Keratinocyte (primary cell): ENCODE data around the gene TBCE. TPM values are rescaled to one million over a fixed set of nuclear protein-coding genes. Genes with fewer than 3 reads are reported as not detected.
"Not testable (repeated sequence)": the region's sequence is repeated elsewhere in the genome, so short reads cannot be mapped to it uniquely, and the experiment has no call there.

ENCODE experiments used
- DNase-seq: peaks from one replicate; pipeline ENCODE4 v3.0.0-alpha.2; 2011; ENCODE audit warnings: low read depth, missing footprints, low spot score
- FAIRE-seq: peaks from 2 replicates; lab custom pipeline; 2011; peaks lifted over from hg19 to GRCh38; lab: Jason Lieb, UNC
- H2AFZ ChIP-seq: 2 replicates; pipeline ENCODE4 v1.6.0; 2012; ENCODE audit warnings: low read length, control low read depth, inconsistent platforms; ENCODE audit not compliant: control insufficient read depth
- H3K27ac ChIP-seq: 2 replicates; pipeline ENCODE4 v1.5.1; 2011; ENCODE audit warnings: low read length; ENCODE audit not compliant: control insufficient read depth, insufficient read depth
- H3K27me3 ChIP-seq: 3 replicates; pipeline ENCODE4 v1.6.0; 2011; ENCODE audit warnings: low read length; ENCODE audit not compliant: control insufficient read depth, insufficient read depth; ENCODE audit errors: extremely low read depth
- H3K36me3 ChIP-seq, 2 experiments: 2 replicates in 1 of 2; 3 replicates in 1 of 2; pipeline ENCODE4 v1.5.1; 2011; ENCODE audit warnings: low read length in 2 of 2, mild to moderate bottlenecking in 1 of 2; ENCODE audit not compliant: control insufficient read depth in 2 of 2, insufficient read depth in 2 of 2; ENCODE audit errors: extremely low read depth in 1 of 2
- H3K4me1 ChIP-seq: 3 replicates; pipeline ENCODE4 v1.5.1; 2011; ENCODE audit warnings: low read length; ENCODE audit not compliant: control insufficient read depth, insufficient read depth; ENCODE audit errors: extremely low read depth
- H3K4me2 ChIP-seq: 3 replicates; pipeline ENCODE4 v1.6.0; 2011; ENCODE audit warnings: low read depth, low read length; ENCODE audit not compliant: control insufficient read depth, insufficient read depth; ENCODE audit errors: extremely low read depth
- H3K4me3 ChIP-seq, 3 experiments: fragments of 200-600 bp in 1 of 3; sonication (generic) in 1 of 3; 2 replicates in 2 of 3; 3 replicates in 1 of 3; pipeline ENCODE4 v1.5.1; 2011 to 2016; ENCODE audit warnings: low read length in 3 of 3, mild to moderate bottlenecking in 3 of 3, control low read depth in 2 of 3, inconsistent platforms in 1 of 3, low read depth in 1 of 3, mixed read lengths in 1 of 3, mixed run types in 1 of 3, moderate library complexity in 1 of 3; ENCODE audit not compliant: control insufficient read depth in 2 of 3, insufficient read depth in 2 of 3; ENCODE audit errors: extremely low read depth in 1 of 3
- H3K79me2 ChIP-seq: 2 replicates; pipeline ENCODE4 v1.6.0; 2012; ENCODE audit warnings: low read length; ENCODE audit not compliant: control insufficient read depth, insufficient read depth
- H3K9ac ChIP-seq: 3 replicates; pipeline ENCODE4 v1.6.0; 2011; ENCODE audit warnings: low read length; ENCODE audit not compliant: control insufficient read depth, insufficient read depth; ENCODE audit errors: extremely low read depth
- H3K9me1 ChIP-seq: 3 replicates; pipeline ENCODE4 v1.6.0; 2011; ENCODE audit warnings: low read length; ENCODE audit not compliant: control insufficient read depth, insufficient read depth; ENCODE audit errors: extremely low read depth
- H3K9me3 ChIP-seq: 2 replicates; pipeline ENCODE4 v1.5.1; 2012; ENCODE audit warnings: low read depth, low read length; ENCODE audit not compliant: control insufficient read depth
- H4K20me1 ChIP-seq: 3 replicates; pipeline ENCODE4 v1.6.0; 2011; ENCODE audit warnings: low read length; ENCODE audit not compliant: control insufficient read depth, insufficient read depth; ENCODE audit errors: extremely low read depth
- EZH2 ChIP-seq: IDR thresholded peaks from one replicate; pipeline ENCODE4 v1.6.1; 2012; ENCODE audit warnings: inconsistent platforms, mild to moderate bottlenecking, low read length, moderate library complexity
- dilution Hi-C: fragments of 300-500 bp; cut with MboI; formaldehyde crosslinking; loops from one replicate; pipeline ENCODE4 v1.7.0; 2020; ENCODE audit warnings: low sequenced_read_pairs; ENCODE audit not compliant: extremely low pct_ligation_motif_present
- polyA plus RNA-seq, 5 experiments: library from polyadenylated mRNA; depleted of rRNA in 3 of 5; stranded (reverse) in 3 of 5; stranded (forward) in 1 of 5; unstranded in 1 of 5; fragments of >200 nt; gene quantifications; 1 replicate in 1 of 5; 2 replicates in 3 of 5; 3 replicates in 1 of 5; pipeline versions ENCODE4 v1.2.1 to v1.2.3, GENCODE V29; 2011 to 2012; ENCODE audit warnings: missing spikeins in 2 of 5, low read depth in 1 of 5, low replicate concordance in 1 of 5
- TF ChIP-seq, protein P1 (sequence below), 3 experiments: IDR thresholded peaks in 1 of 3; conservative IDR thresholded peaks in 1 of 3; optimal IDR thresholded peaks in 1 of 3; 2 replicates in 2 of 3; 3 replicates in 1 of 3; pipeline versions ENCODE3 to v1.5.1; 2011; ENCODE audit warnings: low read length in 3 of 3, mild to moderate bottlenecking in 3 of 3, moderate library complexity in 2 of 3, control low read depth in 1 of 3, inconsistent platforms in 1 of 3; ENCODE audit not compliant: insufficient read depth in 2 of 3; ENCODE audit errors: extremely low read depth in 1 of 3

Gene TBCE
- polyA plus RNA-seq, 1 donor (not counting 4 experiments of a cell fraction or from before 2014, with no cell fraction given): 27.5 TPM

DNA sequence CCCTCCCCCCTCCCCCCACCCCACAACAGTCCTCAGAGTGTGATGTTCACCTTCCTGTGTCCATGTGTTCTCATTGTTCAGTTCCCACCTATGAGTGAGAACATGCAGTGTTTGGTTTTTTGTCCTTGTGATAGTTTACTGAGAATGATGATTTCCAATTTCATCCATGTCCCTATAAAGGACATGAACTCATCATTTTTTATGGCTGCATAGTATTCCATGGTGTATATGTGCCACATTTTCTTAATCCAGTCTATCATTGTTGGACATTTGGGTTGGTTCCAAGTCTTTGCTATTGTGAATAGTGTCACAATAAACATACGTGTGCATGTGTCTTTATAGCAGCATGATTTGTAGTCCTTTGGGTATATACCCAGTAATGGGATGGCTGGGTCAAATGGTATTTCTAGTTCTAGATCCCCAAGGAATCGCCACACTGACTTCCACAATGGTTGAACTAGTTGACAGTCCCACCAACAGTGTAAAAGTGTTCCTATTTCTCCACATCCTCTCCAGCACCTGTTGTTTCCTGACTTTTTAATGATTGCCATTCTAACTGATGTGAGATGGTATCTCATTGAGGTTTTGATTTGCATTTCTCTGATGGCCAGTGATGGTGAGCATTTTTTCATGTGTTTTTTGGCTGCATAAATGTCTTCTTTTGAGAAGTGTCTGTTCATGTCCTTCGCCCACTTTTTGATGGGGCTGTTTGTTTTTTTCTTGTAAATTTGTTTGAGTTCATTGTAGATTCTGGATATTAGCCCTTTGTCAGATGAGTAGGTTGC, 14.9 kb downstream of the TBCE start:
- H3K27me3 ChIP-seq, H3K9me3 ChIP-seq, dilution Hi-C loops, H3K4me2 ChIP-seq, H3K9ac ChIP-seq, H3K79me2 ChIP-seq, H3K36me3 ChIP-seq, DNase-seq, H3K27ac ChIP-seq, H2AFZ ChIP-seq, H4K20me1 ChIP-seq, FAIRE-seq, H3K4me3 ChIP-seq, H3K4me1 ChIP-seq, H3K9me1 ChIP-seq: not testable (repeated sequence)

DNA sequence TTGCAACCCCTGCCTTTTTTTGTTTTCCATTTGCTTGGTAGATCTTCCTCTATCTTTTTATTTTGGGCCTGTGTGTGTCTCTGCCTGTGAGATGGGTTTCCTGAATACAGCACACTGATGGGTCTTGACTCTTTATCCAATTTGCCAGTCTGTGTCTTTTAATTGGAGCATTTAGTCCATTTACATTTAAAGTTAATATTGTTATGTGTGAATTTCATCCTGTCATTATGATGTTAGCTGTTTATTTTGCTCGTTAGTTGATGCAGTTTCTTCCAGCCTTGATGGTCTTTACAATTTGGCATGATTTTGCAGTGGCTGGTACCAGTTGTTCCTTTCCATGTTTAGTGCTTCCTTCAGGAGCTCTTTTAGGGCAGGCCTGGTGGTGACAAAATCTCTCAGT, 18.4 kb downstream of the TBCE start:
- H3K27me3 ChIP-seq, FAIRE-seq, H3K4me3 ChIP-seq, H3K4me1 ChIP-seq, H3K36me3 ChIP-seq, dilution Hi-C loops, H4K20me1 ChIP-seq, DNase-seq, H2AFZ ChIP-seq, H3K4me2 ChIP-seq, H3K27ac ChIP-seq, H3K9me1 ChIP-seq, H3K9ac ChIP-seq, H3K79me2 ChIP-seq, H3K9me3 ChIP-seq: not testable (repeated sequence)

DNA sequence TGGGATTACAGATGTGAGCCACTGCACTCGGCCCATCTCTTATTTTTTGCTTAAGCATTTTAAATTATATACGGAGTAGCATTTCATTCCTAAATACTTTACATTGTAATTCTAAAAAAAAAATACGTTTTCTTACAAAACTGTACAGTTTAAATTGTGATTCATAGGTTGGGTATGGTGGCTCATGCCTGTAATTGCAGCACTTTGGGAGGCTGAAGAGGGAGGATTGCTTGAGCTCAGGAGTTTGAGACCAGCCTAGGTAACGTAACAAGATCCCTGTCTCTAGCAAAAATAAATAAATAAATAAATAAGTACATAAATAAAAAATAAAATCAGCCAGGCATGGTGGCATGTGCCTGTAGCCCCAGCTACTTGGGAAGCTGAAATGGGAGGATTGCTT, 24.6 kb downstream of the TBCE start:
- no peaks in the 10 kb centered on the region for H3K9me3 ChIP-seq
- dilution Hi-C loops: no loop called here
- no peaks in the 10 kb centered on the region for H3K9me1 ChIP-seq
- H3K27ac ChIP-seq: no peak overlapping the region
- TF ChIP-seq, protein P1, sequence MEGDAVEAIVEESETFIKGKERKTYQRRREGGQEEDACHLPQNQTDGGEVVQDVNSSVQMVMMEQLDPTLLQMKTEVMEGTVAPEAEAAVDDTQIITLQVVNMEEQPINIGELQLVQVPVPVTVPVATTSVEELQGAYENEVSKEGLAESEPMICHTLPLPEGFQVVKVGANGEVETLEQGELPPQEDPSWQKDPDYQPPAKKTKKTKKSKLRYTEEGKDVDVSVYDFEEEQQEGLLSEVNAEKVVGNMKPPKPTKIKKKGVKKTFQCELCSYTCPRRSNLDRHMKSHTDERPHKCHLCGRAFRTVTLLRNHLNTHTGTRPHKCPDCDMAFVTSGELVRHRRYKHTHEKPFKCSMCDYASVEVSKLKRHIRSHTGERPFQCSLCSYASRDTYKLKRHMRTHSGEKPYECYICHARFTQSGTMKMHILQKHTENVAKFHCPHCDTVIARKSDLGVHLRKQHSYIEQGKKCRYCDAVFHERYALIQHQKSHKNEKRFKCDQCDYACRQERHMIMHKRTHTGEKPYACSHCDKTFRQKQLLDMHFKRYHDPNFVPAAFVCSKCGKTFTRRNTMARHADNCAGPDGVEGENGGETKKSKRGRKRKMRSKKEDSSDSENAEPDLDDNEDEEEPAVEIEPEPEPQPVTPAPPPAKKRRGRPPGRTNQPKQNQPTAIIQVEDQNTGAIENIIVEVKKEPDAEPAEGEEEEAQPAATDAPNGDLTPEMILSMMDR (optimal IDR thresholded peaks at IDR 0.05 in 1 of 3, IDR thresholded peaks at IDR 0.05 in 1 of 3, conservative IDR thresholded peaks at IDR 0.05 in 1 of 3; ENCODE audit: extremely low read depth in 1 of 3, insufficient read depth in 2 of 3, low read length in 3 of 3): no peak
- no peak for TF ChIP-seq EZH2
- no peak overlapping the region for H3K4me2 ChIP-seq
- no peaks in the 10 kb centered on the region for H3K4me1 ChIP-seq
- H3K4me3 ChIP-seq: no peak overlapping the region
- no peaks in the 10 kb centered on the region for H4K20me1 ChIP-seq
- H3K36me3 ChIP-seq: no peaks in the 10 kb centered on the region
- H3K9ac ChIP-seq: no peak overlapping the region
- peaks cover 6% of the 10 kb centered on the region for H3K79me2 ChIP-seq
- DNase-seq (no peak), FAIRE-seq (no peak)
- H2AFZ ChIP-seq: no peak overlapping the region
- no peaks in the 10 kb centered on the region for H3K27me3 ChIP-seq
